ENCODE measurements around the gene EPN2. TPM values are rescaled to one million over a fixed set of nuclear protein-coding genes. Genes with fewer than 3 reads are reported as not detected.

The EPN2 gene
- total RNA-seq, 4 donors from 2014 or later: 30.7 to 156 (median 45.1) TPM

GRCh38 chr17:19331543-19332245 is 94.5 kb downstream of the EPN2 start:
- Histone ChIP-seq H3K27ac (no peak overlapping the region), H3K9me3 (no peaks in the 10 kb centered on the region), H3K36me3 (peaks cover 0 to 72% of the 10 kb centered on the region in 2 donors), H3K27me3 (no peaks in the 10 kb centered on the region), H3K4me3 (no peak overlapping the region), H3K4me1 (peaks cover 0 to 9% (median 0%) of the 10 kb centered on the region in 3 donors)
- no peak for ATAC-seq
- TF ChIP-seq POLR2A (IDR thresholded peaks at IDR 0.05) (no peak), CTCF (IDR thresholded peaks at IDR 0.05) (no peak), POLR2AphosphoS5 (IDR thresholded peaks at IDR 0.05) (no peak), EP300 (IDR thresholded peaks at IDR 0.05) (no peak)
- 65 to 82% methylated on average over 4 to 6 of the region's 13 CpGs for WGBS, 2 donors (ENCODE audit: low coverage in 1 of 2)

GRCh38 chr17:19332371-19333131 is 95.4 kb downstream of the EPN2 start:
- ATAC-seq: no peak
- H3K4me1 ChIP-seq: peaks cover 0 to 15% (median 0%) of the 10 kb centered on the region in 3 donors
- H3K27me3 ChIP-seq: no peaks in the 10 kb centered on the region
- TF ChIP-seq POLR2A (IDR thresholded peaks at IDR 0.05) (no peak), POLR2AphosphoS5 (IDR thresholded peaks at IDR 0.05) (no peak), EP300 (IDR thresholded peaks at IDR 0.05) (no peak), CTCF (IDR thresholded peaks at IDR 0.05) (no peak)
- H3K36me3 ChIP-seq: peaks cover 0 to 75% of the 10 kb centered on the region in 2 donors
- no peak overlapping the region for H3K4me3 ChIP-seq
- 67 to 80% methylated on average over 2 of the region's 6 CpGs for WGBS, 2 donors (ENCODE audit: low coverage in 1 of 2)
- no peaks in the 10 kb centered on the region for H3K9me3 ChIP-seq
- H3K27ac ChIP-seq: no peak overlapping the region

GRCh38 chr17:19333132-19333440 is 95.9 kb downstream of the EPN2 start:
- H3K4me3 ChIP-seq: no peak overlapping the region
- TF ChIP-seq EP300 (IDR thresholded peaks at IDR 0.05) (no peak), CTCF (IDR thresholded peaks at IDR 0.05) (no peak), POLR2AphosphoS5 (IDR thresholded peaks at IDR 0.05) (no peak), POLR2A (IDR thresholded peaks at IDR 0.05) (no peak)
- H3K9me3 ChIP-seq: no peaks in the 10 kb centered on the region
- H3K4me1 ChIP-seq: peaks cover 0 to 20% (median 0%) of the 10 kb centered on the region in 3 donors
- no peak for ATAC-seq
- peaks cover 0 to 75% of the 10 kb centered on the region in 2 donors for H3K36me3 ChIP-seq
- H3K27ac ChIP-seq: no peak overlapping the region
- no CpG with 5 or more reads among the region's 1 CpG for WGBS, 2 donors (ENCODE audit: low coverage in 1 of 2)
- H3K27me3 ChIP-seq: no peaks in the 10 kb centered on the region

GRCh38 chr17:19333736-19334290 is 96.6 kb downstream of the EPN2 start:
- WGBS, 2 donors (ENCODE audit: low coverage in 1 of 2): 40% methylated on average over 2 of the region's 12 CpGs; no CpG with 5 or more reads in 1 of the 2 donors
- no peak for ATAC-seq
- Histone ChIP-seq H3K4me1 (peaks cover 0 to 21% (median 0%) of the 10 kb centered on the region in 3 donors), H3K36me3 (peaks cover 0 to 68% of the 10 kb centered on the region in 2 donors), H3K9me3 (no peaks in the 10 kb centered on the region), H3K4me3 (no peak overlapping the region), H3K27ac (no peak overlapping the region), H3K27me3 (no peaks in the 10 kb centered on the region)
- TF ChIP-seq POLR2AphosphoS5 (IDR thresholded peaks at IDR 0.05) (no peak), POLR2A (IDR thresholded peaks at IDR 0.05) (no peak), CTCF (IDR thresholded peaks at IDR 0.05) (no peak), EP300 (IDR thresholded peaks at IDR 0.05) (no peak)
